Hepatocyte (in vitro differentiated cells): Measurements from ENCODE around the gene GPR155. TPM values are rescaled to one million over a fixed set of nuclear protein-coding genes. Genes with fewer than 3 reads are reported as not detected.
"Not testable (repeated sequence)": the region's sequence is repeated elsewhere in the genome, so short reads cannot be mapped to it uniquely, and the experiment has no call there.

Experiments
- DNase-seq: peaks from one replicate; pipeline ENCODE4 v3.0.0-alpha.2; 2016; ENCODE audit warnings: low spot score
- H2AFZ ChIP-seq: fragments of 200-600 bp; sonication (generic); 2 replicates; pipeline ENCODE4 v1.6.0; 2016; ENCODE audit warnings: antibody characterized with exemption, mild to moderate bottlenecking
- H3K27ac ChIP-seq: fragments of 200-600 bp; sonication (generic); 2 replicates; pipeline ENCODE4 v1.5.1; 2016; ENCODE audit warnings: mild to moderate bottlenecking
- H3K27me3 ChIP-seq: fragments of 200-600 bp; sonication (generic); 2 replicates; pipeline ENCODE4 v1.6.1; 2016
- H3K36me3 ChIP-seq: fragments of 200-600 bp; sonication (generic); replicated peaks from 2 replicates; pipeline ENCODE4 v1.5.1; 2016; ENCODE audit warnings: low read depth; ENCODE audit not compliant: insufficient read depth
- H3K4me1 ChIP-seq: fragments of 200-600 bp; sonication (generic); 2 replicates; pipeline ENCODE4 v1.5.1; 2016; ENCODE audit warnings: mild to moderate bottlenecking, moderate library complexity; ENCODE audit not compliant: insufficient read depth
- H3K4me2 ChIP-seq: fragments of 200-600 bp; sonication (generic); 2 replicates; pipeline ENCODE4 v1.6.0; 2016
- H3K4me3 ChIP-seq: fragments of 200-600 bp; sonication (generic); 2 replicates; pipeline ENCODE4 v1.5.1; 2016; ENCODE audit warnings: mild to moderate bottlenecking
- H3K79me2 ChIP-seq: fragments of 200-600 bp; sonication (generic); 2 replicates; pipeline ENCODE4 v1.6.0; 2017; ENCODE audit warnings: mild to moderate bottlenecking
- H3K9me2 ChIP-seq: fragments of 200-600 bp; sonication (generic); replicated peaks from 2 replicates; pipeline ENCODE4 v1.6.0; 2017; ENCODE audit warnings: mild to moderate bottlenecking; ENCODE audit not compliant: insufficient read depth
- H3K9me3 ChIP-seq: fragments of 200-600 bp; sonication (generic); 2 replicates; pipeline ENCODE4 v1.5.1; 2016; ENCODE audit warnings: low read depth, mild to moderate bottlenecking
- H4K20me1 ChIP-seq: fragments of 200-600 bp; sonication (generic); 2 replicates; pipeline ENCODE4 v1.6.0; 2016; ENCODE audit warnings: mild to moderate bottlenecking; ENCODE audit not compliant: insufficient read depth, poor library complexity, severe bottlenecking
- EZH2 ChIP-seq: fragments of 200-600 bp; sonication (generic); IDR thresholded peaks from 2 replicates; pipeline ENCODE4 v1.6.1; 2016; ENCODE audit warnings: antibody characterized with exemption, mild to moderate bottlenecking, borderline replicate concordance
- EZH2phosphoT487 ChIP-seq: fragments of 200-600 bp; sonication (generic); IDR thresholded peaks from one replicate; pipeline ENCODE4 v1.6.1; 2018; ENCODE audit warnings: antibody characterized with exemption, mild to moderate bottlenecking, low read depth, moderate library complexity; ENCODE audit not compliant: unreplicated experiment, severe bottlenecking
- WGBS: methylation state at CpG from one replicate; pipeline ENCODE4 v1.1.6; 2016; ENCODE audit warnings: low lambda C conversion rate; ENCODE audit errors: missing lambda C conversion rate; 5-methylcytosine and 5-hydroxymethylcytosine counted together
- polyA plus RNA-seq: library from polyadenylated mRNA; unstranded; fragments of >200 nt; fragmentation: Nextera tagmentation; extraction: Ambion mirVana; gene quantifications from 2 replicates; pipeline ENCODE4 v1.2.1, GENCODE V29; 2016
- total RNA-seq: library from RNA; depleted of rRNA; stranded (reverse); fragments of >200 nt; gene quantifications from 2 replicates; pipeline ENCODE4 v1.2.3, GENCODE V29; 2014
- TF ChIP-seq, protein P1 (sequence below): fragments of 200-600 bp; sonication (generic); IDR thresholded peaks from 2 replicates; pipeline ENCODE4 v1.5.1; 2016; ENCODE audit warnings: antibody characterized with exemption, mild to moderate bottlenecking; ENCODE audit not compliant: poor library complexity

The GPR155 gene
- total and polyA plus RNA-seq, 2 experiments from 2014 or later = 26.1 to 30.0 TPM

- Histone ChIP-seq H3K27me3 (no peaks in the 10 kb centered on the region), H3K79me2 (no peaks in the 10 kb centered on the region), H2AFZ (no peak overlapping the region), H3K27ac (no peak overlapping the region), H3K9me2 (no peaks in the 10 kb centered on the region), H3K4me1 (no peaks in the 10 kb centered on the region), H4K20me1 (no peaks in the 10 kb centered on the region), H3K36me3 (no peaks in the 10 kb centered on the region), H3K9me3 (no peaks in the 10 kb centered on the region), H3K4me3 (no peak overlapping the region), H3K4me2 (no peak overlapping the region)
- DNase-seq = no peak
- TF ChIP-seq, protein P1, sequence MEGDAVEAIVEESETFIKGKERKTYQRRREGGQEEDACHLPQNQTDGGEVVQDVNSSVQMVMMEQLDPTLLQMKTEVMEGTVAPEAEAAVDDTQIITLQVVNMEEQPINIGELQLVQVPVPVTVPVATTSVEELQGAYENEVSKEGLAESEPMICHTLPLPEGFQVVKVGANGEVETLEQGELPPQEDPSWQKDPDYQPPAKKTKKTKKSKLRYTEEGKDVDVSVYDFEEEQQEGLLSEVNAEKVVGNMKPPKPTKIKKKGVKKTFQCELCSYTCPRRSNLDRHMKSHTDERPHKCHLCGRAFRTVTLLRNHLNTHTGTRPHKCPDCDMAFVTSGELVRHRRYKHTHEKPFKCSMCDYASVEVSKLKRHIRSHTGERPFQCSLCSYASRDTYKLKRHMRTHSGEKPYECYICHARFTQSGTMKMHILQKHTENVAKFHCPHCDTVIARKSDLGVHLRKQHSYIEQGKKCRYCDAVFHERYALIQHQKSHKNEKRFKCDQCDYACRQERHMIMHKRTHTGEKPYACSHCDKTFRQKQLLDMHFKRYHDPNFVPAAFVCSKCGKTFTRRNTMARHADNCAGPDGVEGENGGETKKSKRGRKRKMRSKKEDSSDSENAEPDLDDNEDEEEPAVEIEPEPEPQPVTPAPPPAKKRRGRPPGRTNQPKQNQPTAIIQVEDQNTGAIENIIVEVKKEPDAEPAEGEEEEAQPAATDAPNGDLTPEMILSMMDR = no peak
- TF ChIP-seq EZH2phosphoT487 (no peak), EZH2 (no peak)
- WGBS = 100% methylated on average over 1 of the region's 1 CpG
These were observed 54.9 kb downstream of the GPR155 start for GRCh38 chr2:174431902-174432301.

DNA sequence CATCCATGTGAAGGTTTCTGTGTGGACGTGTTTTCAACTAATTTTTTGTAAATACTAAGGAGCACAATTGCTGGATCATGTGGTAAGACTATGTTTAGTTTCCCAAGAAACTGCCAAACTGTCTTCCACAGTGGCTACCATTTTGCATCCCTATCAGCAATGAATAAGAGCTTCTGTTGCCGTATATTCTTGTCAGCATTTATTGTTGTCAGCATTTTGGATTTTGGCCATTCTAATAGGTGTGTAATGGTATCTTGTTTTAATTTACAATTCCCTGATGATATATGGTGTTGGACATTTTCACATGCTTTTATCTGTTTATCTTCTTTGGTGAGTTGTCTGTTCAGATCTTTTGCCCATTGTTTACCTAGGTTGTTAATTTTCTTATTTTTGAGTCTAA lies 56.8 kb downstream of the GPR155 start:
- H3K27me3 ChIP-seq = no peaks in the 10 kb centered on the region
- DNase-seq = no peak
- no peak overlapping the region for H3K4me3 ChIP-seq
- WGBS = 96% methylated on average over 2 of the region's 2 CpGs
- no peaks in the 10 kb centered on the region for H4K20me1 ChIP-seq
- no peak overlapping the region for H3K27ac ChIP-seq
- TF ChIP-seq, protein P1 = no peak
- no peak for TF ChIP-seq EZH2phosphoT487
- TF ChIP-seq EZH2 = no peak
- H3K4me1 ChIP-seq = no peaks in the 10 kb centered on the region
- H3K4me2 ChIP-seq = no peak overlapping the region
- no peaks in the 10 kb centered on the region for H3K79me2 ChIP-seq
- no peaks in the 10 kb centered on the region for H3K9me3 ChIP-seq
- no peaks in the 10 kb centered on the region for H3K9me2 ChIP-seq
- H3K36me3 ChIP-seq = no peaks in the 10 kb centered on the region
- no peak overlapping the region for H2AFZ ChIP-seq

DNA sequence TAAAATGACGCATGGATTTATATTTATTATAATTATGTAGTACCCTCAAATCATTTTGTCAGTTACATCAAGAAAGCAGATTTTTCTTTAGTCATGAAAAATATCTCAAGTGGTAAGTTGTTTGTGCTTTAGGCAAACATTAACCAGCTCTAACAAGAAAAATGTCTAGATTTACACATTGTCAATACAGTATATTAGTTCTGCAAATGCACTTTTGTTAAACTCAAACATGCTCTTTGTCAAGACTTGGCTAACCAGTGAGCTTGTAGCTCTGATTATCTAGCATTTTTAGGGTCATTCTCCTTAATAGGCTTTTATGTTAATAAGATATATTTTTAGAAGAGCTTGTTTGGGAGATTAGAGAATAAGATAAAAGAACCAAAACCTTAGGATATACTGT lies 58.6 kb downstream of the GPR155 start:
- Histone ChIP-seq H3K9me2 (no peaks in the 10 kb centered on the region), H3K36me3 (no peaks in the 10 kb centered on the region), H3K27ac (peak overlapping the region; percentile 1), H4K20me1 (no peaks in the 10 kb centered on the region), H3K4me2 (peak overlapping the region; percentile 6), H3K9me3 (no peaks in the 10 kb centered on the region), H3K79me2 (no peaks in the 10 kb centered on the region), H3K4me3 (no peak overlapping the region), H3K27me3 (no peaks in the 10 kb centered on the region), H2AFZ (no peak overlapping the region), H3K4me1 (no peaks in the 10 kb centered on the region)
- no peak for DNase-seq
- TF ChIP-seq, protein P1 = no peak
- no peak for TF ChIP-seq EZH2
- TF ChIP-seq EZH2phosphoT487 = no peak
- 90% methylated on average over 1 of the region's 1 CpG for WGBS

DNA sequence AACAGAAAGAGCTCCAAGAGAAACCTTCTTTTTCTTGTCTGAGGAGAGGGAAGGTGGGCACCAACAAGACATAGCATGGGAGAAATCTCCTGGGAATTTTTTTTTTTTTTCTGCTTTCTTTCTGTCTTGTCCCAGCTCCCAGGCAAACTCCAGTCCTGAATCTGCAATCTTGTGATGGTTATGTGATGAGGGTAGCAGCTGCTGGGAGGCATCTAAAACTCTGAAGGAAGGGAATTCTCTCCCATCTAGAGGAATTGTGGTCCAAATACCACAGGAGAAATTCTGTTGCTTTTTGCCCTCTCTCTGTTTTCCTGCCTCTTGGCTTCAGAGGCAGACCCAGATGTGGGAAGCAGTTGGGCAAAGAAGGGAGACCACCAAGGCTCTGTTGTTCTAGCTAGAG lies 74.6 kb downstream of the GPR155 start:
- no peak for DNase-seq
- H2AFZ ChIP-seq = no peak overlapping the region
- peaks cover 18% of the 10 kb centered on the region for H3K79me2 ChIP-seq
- no peak for TF ChIP-seq EZH2
- TF ChIP-seq EZH2phosphoT487 = no peak
- TF ChIP-seq, protein P1 = no peak
- no peaks in the 10 kb centered on the region for H3K36me3 ChIP-seq
- H3K4me1 ChIP-seq = no peaks in the 10 kb centered on the region
- no peaks in the 10 kb centered on the region for H3K27me3 ChIP-seq
- no peaks in the 10 kb centered on the region for H3K9me3 ChIP-seq
- H3K9me2 ChIP-seq = no peaks in the 10 kb centered on the region
- no peak overlapping the region for H3K4me2 ChIP-seq
- H3K27ac ChIP-seq = no peak overlapping the region
- H3K4me3 ChIP-seq = no peak overlapping the region
- no peaks in the 10 kb centered on the region for H4K20me1 ChIP-seq

- H3K79me2 ChIP-seq = peaks cover 18% of the 10 kb centered on the region
- H3K27me3 ChIP-seq, DNase-seq, H3K9me2 ChIP-seq, H3K9me3 ChIP-seq, H3K36me3 ChIP-seq, H3K4me1 ChIP-seq, H4K20me1 ChIP-seq: not testable (repeated sequence)
- peak overlapping the region; percentile 76 for H3K4me2 ChIP-seq
- 32% methylated on average over 7 of the region's 31 CpGs for WGBS
- H3K4me3 ChIP-seq = peak overlapping the region; percentile 5
- peak overlapping the region; percentile 97 for H2AFZ ChIP-seq
- peak overlapping the region; percentile 85 for H3K27ac ChIP-seq
These were observed 76.8 kb downstream of the GPR155 start for GRCh38 chr2:174410039-174410438.
